ENCODE results near the gene ASAP2.

Gene ASAP2

DNA sequence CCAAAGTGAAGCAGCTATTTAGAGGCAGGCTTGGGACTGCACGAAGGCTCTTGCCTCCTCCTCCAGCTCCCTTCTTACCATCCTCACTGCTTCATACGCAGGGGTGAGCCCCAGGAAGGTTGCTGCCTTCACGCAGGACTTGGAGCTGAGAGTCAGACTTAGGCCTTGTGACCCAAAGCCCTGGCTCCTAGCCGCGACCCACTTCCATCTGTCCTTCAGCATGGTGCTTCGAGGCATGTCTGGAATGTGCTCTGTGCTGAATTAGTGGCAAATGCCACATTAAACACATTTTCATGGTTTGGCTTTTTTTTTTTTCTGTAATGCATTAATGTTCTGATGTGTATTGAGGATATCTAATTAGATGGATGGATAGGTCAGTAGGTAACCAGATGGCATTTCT is 179.2 kb downstream of the ASAP2 start:
- Histone ChIP-seq H3K4me2 (no peak overlapping the region), H3K27ac (no peak overlapping the region), H2AFZ (ENCODE audit: low read depth) (no peak overlapping the region), H3K9ac (no peak overlapping the region), H3K4me1 (ENCODE audit: low read depth, poor library complexity, severe bottlenecking) (no peaks in the 10 kb centered on the region), H3K27me3 (ENCODE audit: insufficient read depth, low read depth) (no peaks in the 10 kb centered on the region), H3K36me3 (ENCODE audit: insufficient read depth) (no peaks in the 10 kb centered on the region), H3K4me3 (IDR thresholded peaks at IDR 0.05; ENCODE audit: insufficient read depth, low read depth, low read length) (no peak overlapping the region), H4K20me1 (ENCODE audit: insufficient read depth) (no peaks in the 10 kb centered on the region), H3K79me2 (ENCODE audit: insufficient read depth, low read depth) (no peaks in the 10 kb centered on the region)
- TF ChIP-seq, protein P1, sequence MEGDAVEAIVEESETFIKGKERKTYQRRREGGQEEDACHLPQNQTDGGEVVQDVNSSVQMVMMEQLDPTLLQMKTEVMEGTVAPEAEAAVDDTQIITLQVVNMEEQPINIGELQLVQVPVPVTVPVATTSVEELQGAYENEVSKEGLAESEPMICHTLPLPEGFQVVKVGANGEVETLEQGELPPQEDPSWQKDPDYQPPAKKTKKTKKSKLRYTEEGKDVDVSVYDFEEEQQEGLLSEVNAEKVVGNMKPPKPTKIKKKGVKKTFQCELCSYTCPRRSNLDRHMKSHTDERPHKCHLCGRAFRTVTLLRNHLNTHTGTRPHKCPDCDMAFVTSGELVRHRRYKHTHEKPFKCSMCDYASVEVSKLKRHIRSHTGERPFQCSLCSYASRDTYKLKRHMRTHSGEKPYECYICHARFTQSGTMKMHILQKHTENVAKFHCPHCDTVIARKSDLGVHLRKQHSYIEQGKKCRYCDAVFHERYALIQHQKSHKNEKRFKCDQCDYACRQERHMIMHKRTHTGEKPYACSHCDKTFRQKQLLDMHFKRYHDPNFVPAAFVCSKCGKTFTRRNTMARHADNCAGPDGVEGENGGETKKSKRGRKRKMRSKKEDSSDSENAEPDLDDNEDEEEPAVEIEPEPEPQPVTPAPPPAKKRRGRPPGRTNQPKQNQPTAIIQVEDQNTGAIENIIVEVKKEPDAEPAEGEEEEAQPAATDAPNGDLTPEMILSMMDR (conservative IDR thresholded peaks at IDR 0.05; ENCODE audit: low read depth, low read length) = no peak

DNA sequence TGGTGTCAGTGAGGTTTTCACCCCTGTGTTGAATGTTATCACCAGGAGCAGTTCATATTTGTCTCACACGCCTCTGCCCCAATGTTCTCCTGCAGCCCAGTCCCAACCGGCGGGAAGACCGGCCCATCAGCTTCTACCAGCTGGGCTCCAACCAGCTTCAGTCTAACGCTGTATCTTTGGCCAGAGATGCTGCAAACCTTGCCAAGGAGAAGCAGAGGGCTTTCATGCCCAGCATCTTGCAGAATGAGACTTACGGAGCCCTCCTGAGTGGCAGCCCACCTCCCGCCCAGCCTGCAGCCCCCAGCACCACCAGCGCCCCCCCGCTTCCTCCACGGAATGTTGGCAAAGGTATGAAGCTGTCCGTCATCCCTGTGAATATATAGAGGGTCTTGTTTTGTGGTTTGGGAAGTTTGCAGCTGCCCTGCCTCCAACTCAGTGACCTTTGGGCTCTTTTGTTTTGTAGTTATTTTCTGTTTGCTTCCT is 181.6 kb downstream of the ASAP2 start:
- Histone ChIP-seq H3K36me3 (ENCODE audit: insufficient read depth) (no peaks in the 10 kb centered on the region), H2AFZ (ENCODE audit: low read depth) (no peak overlapping the region)

DNA sequence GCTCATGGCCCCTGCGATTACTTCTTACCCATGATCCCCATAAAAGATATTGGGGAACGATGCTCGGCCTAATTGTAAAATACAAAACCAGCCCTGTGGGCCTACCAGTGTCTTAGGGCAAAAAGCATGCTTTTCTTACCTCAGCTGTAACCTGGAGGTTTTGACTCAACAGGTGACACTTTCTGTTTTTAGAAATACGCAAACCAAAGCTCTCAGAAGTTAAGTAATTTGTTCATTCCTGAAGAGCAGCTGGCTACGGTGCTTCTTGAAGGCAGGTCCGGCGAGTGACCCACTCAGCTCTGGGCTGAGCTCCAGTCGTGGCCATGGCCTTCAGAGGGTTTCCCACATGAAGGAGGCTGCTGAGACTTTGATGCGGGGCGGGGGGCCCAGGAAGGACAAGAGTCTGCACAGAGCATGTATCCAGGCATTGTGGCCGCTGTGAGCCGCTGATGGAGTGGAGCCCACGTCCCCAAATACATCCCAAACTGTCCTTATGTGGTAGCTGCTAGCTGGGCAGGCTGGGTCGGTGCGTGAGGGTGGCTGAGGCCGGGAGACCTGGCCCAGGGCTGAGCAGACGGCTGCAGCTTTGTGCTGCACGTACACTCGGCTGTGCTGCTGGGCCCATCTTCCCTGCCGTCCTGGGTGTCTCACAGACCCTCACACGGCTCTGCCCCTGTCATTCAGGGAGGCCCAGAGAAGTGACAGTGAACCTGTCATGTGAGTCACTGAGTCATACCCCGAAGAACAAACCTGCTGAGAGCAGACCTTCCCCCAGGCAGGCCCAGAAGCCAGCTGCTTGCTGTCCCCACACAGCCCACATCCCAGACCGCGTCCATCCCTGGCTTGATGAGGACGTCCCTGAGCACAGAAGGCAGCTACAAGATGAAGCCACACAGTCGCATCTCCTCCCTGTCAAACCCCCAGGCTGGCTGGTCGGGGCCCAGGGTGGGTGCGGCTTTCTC is 182.6 kb downstream of the ASAP2 start:
- no peaks in the 10 kb centered on the region for H3K36me3 ChIP-seq (ENCODE audit: insufficient read depth)
- TF ChIP-seq, protein P1 (conservative IDR thresholded peaks at IDR 0.05; ENCODE audit: low read depth, low read length) = no peak
- no peak overlapping the region for H3K9ac ChIP-seq
- no peak overlapping the region for H2AFZ ChIP-seq (ENCODE audit: low read depth)
- H4K20me1 ChIP-seq (ENCODE audit: insufficient read depth) = no peaks in the 10 kb centered on the region
- no peaks in the 10 kb centered on the region for H3K27me3 ChIP-seq (ENCODE audit: insufficient read depth, low read depth)
- no peaks in the 10 kb centered on the region for H3K79me2 ChIP-seq (ENCODE audit: insufficient read depth, low read depth)
- H3K4me1 ChIP-seq (ENCODE audit: low read depth, poor library complexity, severe bottlenecking) = no peaks in the 10 kb centered on the region
- H3K4me3 ChIP-seq (IDR thresholded peaks at IDR 0.05; ENCODE audit: insufficient read depth, low read depth, low read length) = no peak overlapping the region
- H3K4me2 ChIP-seq = no peak overlapping the region
- no peak overlapping the region for H3K27ac ChIP-seq

More for the DNA sequence above, 181.6 kb downstream of the ASAP2 start:
- Histone ChIP-seq H3K27me3 (ENCODE audit: insufficient read depth, low read depth) (no peaks in the 10 kb centered on the region), H3K4me3 (IDR thresholded peaks at IDR 0.05; ENCODE audit: insufficient read depth, low read depth, low read length) (no peak overlapping the region), H4K20me1 (ENCODE audit: insufficient read depth) (no peaks in the 10 kb centered on the region), H3K27ac (no peak overlapping the region), H3K79me2 (ENCODE audit: insufficient read depth, low read depth) (no peaks in the 10 kb centered on the region), H3K4me2 (no peak overlapping the region), H3K9ac (no peak overlapping the region), H3K4me1 (ENCODE audit: low read depth, poor library complexity, severe bottlenecking) (no peaks in the 10 kb centered on the region)
- TF ChIP-seq, protein P1 (conservative IDR thresholded peaks at IDR 0.05; ENCODE audit: low read depth, low read length) = no peak

DNA sequence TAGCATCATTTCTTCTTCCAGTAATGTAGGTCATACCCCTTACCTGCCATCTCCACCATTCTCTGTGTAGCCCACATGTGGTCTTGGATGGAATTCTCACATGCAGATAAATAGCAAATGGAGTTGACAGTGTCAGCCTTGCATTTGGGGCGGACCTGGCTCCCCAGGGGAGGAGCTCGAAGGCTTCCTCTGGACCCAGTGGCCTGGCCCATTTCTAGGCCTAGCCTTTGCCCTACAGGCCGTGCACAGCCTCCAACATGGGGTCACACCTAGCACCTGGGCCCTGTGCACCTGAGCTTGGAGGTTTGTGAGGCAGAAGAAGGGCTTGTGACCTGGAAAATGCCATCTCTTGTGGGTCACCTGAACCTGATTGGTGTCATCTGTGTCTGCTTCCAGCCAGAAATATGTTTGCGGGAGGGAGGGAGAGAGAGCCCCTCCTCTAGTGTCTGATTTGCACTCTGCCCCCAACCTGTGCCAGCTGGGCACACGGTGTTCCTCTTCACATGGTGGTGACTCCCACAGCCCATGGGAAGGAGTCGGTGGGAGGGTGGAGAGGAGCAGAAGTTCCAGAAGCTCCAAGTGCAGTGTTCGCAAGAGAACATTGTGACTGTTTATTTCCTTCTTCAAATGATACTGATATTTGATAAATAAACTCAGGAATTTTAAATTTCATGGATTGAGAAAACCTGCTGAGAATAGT is 183.7 kb downstream of the ASAP2 start:
- H2AFZ ChIP-seq (ENCODE audit: low read depth) = no peak overlapping the region
- H3K36me3 ChIP-seq (ENCODE audit: insufficient read depth) = no peaks in the 10 kb centered on the region
- no peak overlapping the region for H3K4me2 ChIP-seq
- no peak overlapping the region for H3K4me3 ChIP-seq (IDR thresholded peaks at IDR 0.05; ENCODE audit: insufficient read depth, low read depth, low read length)
- no peaks in the 10 kb centered on the region for H3K4me1 ChIP-seq (ENCODE audit: low read depth, poor library complexity, severe bottlenecking)
- no peaks in the 10 kb centered on the region for H3K27me3 ChIP-seq (ENCODE audit: insufficient read depth, low read depth)
- no peak overlapping the region for H3K9ac ChIP-seq
- TF ChIP-seq, protein P1 (conservative IDR thresholded peaks at IDR 0.05; ENCODE audit: low read depth, low read length) = no peak
- no peaks in the 10 kb centered on the region for H4K20me1 ChIP-seq (ENCODE audit: insufficient read depth)
- H3K79me2 ChIP-seq (ENCODE audit: insufficient read depth, low read depth) = no peaks in the 10 kb centered on the region
- no peak overlapping the region for H3K27ac ChIP-seq

Data from KMS-11 (cell line).